ENCODE measurements around the gene MICB.
A peak's percentile ranks its signal among the peaks of the same experiment; 100 is the strongest.
"Not testable (repeated sequence)": the region's sequence is repeated elsewhere in the genome, so short reads cannot be mapped to it uniquely, and the experiment has no call there.

The MICB gene

GRCh38 chr6:31497531-31498476 lies at the start of gene MICB:
Gene MICB (plus strand): TSS chr6:31498145. CDS start chr6:31498194, 49 bp downstream.
- peak; percentile 89 for DNase-seq

- no peak for DNase-seq
These were observed 47.2 kb upstream of the MICB start for GRCh38 chr6:31450751-31451150.

- DNase-seq: no peak
These were observed 45.1 kb upstream of the MICB start for GRCh38 chr6:31452859-31453258.

- no peak for DNase-seq
These were observed 44.7 kb upstream of the MICB start for GRCh38 chr6:31453259-31453658.

- not testable (repeated sequence) for DNase-seq
These were observed 38.1 kb upstream of the MICB start for GRCh38 chr6:31459864-31460263.

- DNase-seq: no peak
These were observed 37.5 kb upstream of the MICB start for GRCh38 chr6:31460361-31461025.

- DNase-seq: no peak
These were observed 35.6 kb upstream of the MICB start for GRCh38 chr6:31462026-31462963.

GRCh38 chr6:31462964-31463870 lies 34.7 kb upstream of the MICB start:
- peak; percentile 90 for DNase-seq

GRCh38 chr6:31464252-31465184 lies 33.4 kb upstream of the MICB start:
- DNase-seq: no peak

GRCh38 chr6:31465185-31465536 lies 32.8 kb upstream of the MICB start:
- no peak for DNase-seq

GRCh38 chr6:31465718-31466117 lies 32.2 kb upstream of the MICB start:
- no peak for DNase-seq

GRCh38 chr6:31466466-31466865 lies 31.5 kb upstream of the MICB start:
- DNase-seq: no peak

GRCh38 chr6:31467151-31467550 lies 30.8 kb upstream of the MICB start:
- DNase-seq: no peak

- DNase-seq: no peak
These were observed 29.6 kb upstream of the MICB start for GRCh38 chr6:31468311-31468710.

- no peak for DNase-seq
These were observed 27.1 kb upstream of the MICB start for GRCh38 chr6:31470801-31471200.

GRCh38 chr6:31471711-31472110 lies 26.2 kb upstream of the MICB start:
- DNase-seq: no peak

- no peak for DNase-seq
These were observed 25.7 kb upstream of the MICB start for GRCh38 chr6:31472259-31472658.

- no peak for DNase-seq
These were observed 24.7 kb upstream of the MICB start for GRCh38 chr6:31473244-31473643.

GRCh38 chr6:31473780-31474761 lies 23.9 kb upstream of the MICB start:
- no peak for DNase-seq

Measured in activated CD4-positive, alpha-beta T cell treated with anti-CD3 and anti-CD28 coated beads for 48 hours (primary cell).